K562 (cell line): ENCODE data around the gene PCID2. TPM values are rescaled to one million over a fixed set of nuclear protein-coding genes. Genes with fewer than 3 reads are reported as not detected.
A peak's percentile ranks its signal among the peaks of the same experiment; 100 is the strongest.

Experiments used
- ATAC-seq: fragments of 200-7000 bp; cut with Tn5 transposase; 3 replicates; pipeline ENCODE4 v1.9.1; 2020; ENCODE audit warnings: moderate library complexity
- BruUV-seq: library from RNA; stranded (reverse); fragments of 400-500 nt; replicated peaks from 2 replicates; lab custom pipeline; 2021; lab: Mats Ljungman, UMichigan
- CTCF ChIA-PET: fragments of 300-600 bp; formaldehyde crosslinking; extraction: SDS; loops from one replicate; lab custom pipeline; 2021; ENCODE audit warnings: low intra/inter-chr PET ratio; lab: Yijun Ruan, JAX
- POLR2A ChIA-PET: fragments of 300-600, 350-650 bp; sonication (Branson Sonifier 250); formaldehyde crosslinking; extraction: SDS; loops from one replicate; lab custom pipeline; 2021; ENCODE audit warnings: antibody characterized with exemption, inconsistent platforms; lab: Yijun Ruan, JAX
- DNase-seq, 4 experiments: peaks; one replicate each; pipeline versions ENCODE4 v3.0.0 to v3.0.0-alpha.2; 2011 to 2018; ENCODE audit warnings: low spot score in 3 of 4, mixed read lengths in 3 of 4; ENCODE audit errors: extremely low read depth in 1 of 4
- FAIRE-seq: peaks from 2 replicates; lab custom pipeline; 2011; peaks lifted over from hg19 to GRCh38; lab: Jason Lieb, UNC
- H2AFZ ChIP-seq: 2 replicates; pipeline ENCODE4 v1.6.0; 2011; ENCODE audit warnings: low read depth, low read length, control low read depth, inconsistent platforms
- H3K27ac ChIP-seq: fragments of 200-600 bp; 3 replicates; pipeline ENCODE4 v1.8.0; 2011; ENCODE audit warnings: low read depth, mild to moderate bottlenecking, control low read depth, inconsistent platforms, low read length, moderate library complexity, mixed read lengths; ENCODE audit errors: extremely low read depth
- H3K27me3 ChIP-seq, 2 experiments: fragments of 300-600 bp in 1 of 2; 2 replicates in 1 of 2; 3 replicates in 1 of 2; pipeline versions ENCODE4 v1.6.0 to v1.8.0; 2011; ENCODE audit warnings: inconsistent platforms in 2 of 2, low read length in 2 of 2, mild to moderate bottlenecking in 1 of 2, mixed read lengths in 1 of 2, moderate library complexity in 1 of 2; ENCODE audit not compliant: control insufficient read depth in 2 of 2, insufficient read depth in 2 of 2
- H3K36me3 ChIP-seq: fragments of 300-600 bp; 3 replicates; pipeline ENCODE4 v1.8.0; 2011; ENCODE audit warnings: mild to moderate bottlenecking, low read length, inconsistent platforms; ENCODE audit not compliant: control insufficient read depth, insufficient read depth
- H3K4me1 ChIP-seq, 2 experiments: fragments of 200-600 bp in 1 of 2; replicated peaks in 1 of 2; 2 replicates in 1 of 2; 3 replicates in 1 of 2; pipeline versions ENCODE4 v1.5.1 to v1.8.0; 2011; ENCODE audit warnings: inconsistent platforms in 2 of 2, low read length in 2 of 2, mild to moderate bottlenecking in 1 of 2, mixed read lengths in 1 of 2, moderate library complexity in 1 of 2; ENCODE audit not compliant: control insufficient read depth in 2 of 2, insufficient read depth in 2 of 2
- H3K4me2 ChIP-seq: 2 replicates; pipeline ENCODE4 v1.6.1; 2011; ENCODE audit warnings: low read length, control low read depth, inconsistent platforms, mixed read lengths; ENCODE audit not compliant: insufficient read depth
- H3K4me3 ChIP-seq: fragments of 200-600 bp; sonication (generic), shearing (Covaris generic); 2 replicates; pipeline ENCODE4 v1.5.1; 2016; ENCODE audit warnings: control low read depth, inconsistent platforms
- H3K79me2 ChIP-seq: fragments of 200-600 bp; 3 replicates; pipeline ENCODE4 v1.8.0; 2011; ENCODE audit warnings: low read length, inconsistent platforms; ENCODE audit not compliant: control insufficient read depth, insufficient read depth
- H3K9ac ChIP-seq, 2 experiments: 2 replicates each; pipeline versions ENCODE4 v1.6.0 to v1.6.1; 2011; ENCODE audit warnings: low read depth in 2 of 2, low read length in 2 of 2, control low read depth in 1 of 2, inconsistent platforms in 1 of 2, mild to moderate bottlenecking in 1 of 2, mixed read lengths in 1 of 2; ENCODE audit not compliant: insufficient read depth in 1 of 2
- H3K9me1 ChIP-seq: one replicate; pipeline ENCODE4 v1.6.0; 2011; ENCODE audit warnings: inconsistent platforms, mild to moderate bottlenecking, low read length, moderate library complexity; ENCODE audit not compliant: control insufficient read depth, insufficient read depth
- H3K9me3 ChIP-seq: replicated peaks from 2 replicates; pipeline ENCODE4 v1.5.1; 2011; ENCODE audit warnings: low read depth, low read length, inconsistent platforms; ENCODE audit not compliant: control insufficient read depth, insufficient read depth
- H4K20me1 ChIP-seq: replicated peaks from 2 replicates; pipeline ENCODE4 v1.6.1; 2011; ENCODE audit warnings: low read length, inconsistent platforms, mixed read lengths; ENCODE audit not compliant: control insufficient read depth, insufficient read depth
- CEBPB ChIP-seq: fragments of 450-650 bp; IDR thresholded peaks from 2 replicates; pipeline ENCODE4 v1.6.1; 2016; ENCODE audit warnings: missing genetic modification characterization, missing compliant biosample characterization
- CREB1 ChIP-seq, 2 experiments: sonication (generic) in 1 of 2; formaldehyde crosslinking in 1 of 2; IDR thresholded peaks; 2 replicates each; pipeline versions ENCODE4 v1.6.1 to v1.8.0; 2012 to 2022; ENCODE audit warnings: inconsistent platforms in 1 of 2, mild to moderate bottlenecking in 1 of 2, missing genetic modification reagents in 1 of 2, moderate library complexity in 1 of 2
- ELF4 ChIP-seq: fragments of 450-650 bp; formaldehyde crosslinking; IDR thresholded peaks from 2 replicates; pipeline ENCODE4 v1.4.0; 2022; ENCODE audit warnings: missing genetic modification characterization
- EWSR1 ChIP-seq: fragments of 450-650 bp; IDR thresholded peaks from 2 replicates; pipeline ENCODE4 v1.6.1; 2018; ENCODE audit warnings: borderline replicate concordance, mild to moderate bottlenecking, low read depth, moderate library complexity; ENCODE audit not compliant: partially characterized antibody
- HCFC1 ChIP-seq: IDR thresholded peaks from 2 replicates; pipeline ENCODE4 v1.6.1; 2012; ENCODE audit warnings: low read depth, low read length, improper control_type of control experiment
- KLF1 ChIP-seq: fragments of 450-650 bp; IDR thresholded peaks from 2 replicates; pipeline ENCODE4 v1.6.1; 2016; ENCODE audit warnings: missing genetic modification characterization, missing compliant biosample characterization
- RFX5 ChIP-seq: IDR thresholded peaks from 2 replicates; pipeline ENCODE4 v1.6.1; 2011; ENCODE audit warnings: low read depth, mild to moderate bottlenecking, improper control_type of control experiment, low read length
- TARDBP ChIP-seq: fragments of 450-650 bp; IDR thresholded peaks from 2 replicates; pipeline ENCODE4 v1.6.1; 2016
- WGBS: fragments of 100-300 bp; shearing (Covaris generic); methylation state at CpG from one replicate; pipeline ENCODE4 v1.1.6; 2016; ENCODE audit warnings: low coverage, mixed read lengths; ENCODE audit not compliant: insufficient coverage; ENCODE audit errors: missing lambda C conversion rate; 5-methylcytosine and 5-hydroxymethylcytosine counted together
- in situ Hi-C: fragments of 300-500 bp; cut with MboI; formaldehyde crosslinking; loops from 4 replicates; pipeline ENCODE4 v1.15.0; 2018; ENCODE audit warnings: inconsistent platforms, mixed read lengths
- intact Hi-C: fragments of 100-400 bp; cut with micrococcal nuclease; formaldehyde crosslinking; loops from 2 replicates; pipeline ENCODE4 v1.14.2; 2022
- polyA plus RNA-seq, 8 experiments: library from polyadenylated mRNA; depleted of rRNA in 4 of 8; stranded (reverse) in 5 of 8; unstranded in 3 of 8; fragments of >200 nt; fragmentation: Nextera tagmentation in 2 of 8; fragmentation: Illumina TruSeq in 1 of 8; extraction: Ambion mirVana in 2 of 8; extraction: Trizol in 1 of 8; gene quantifications; 2 replicates each; pipeline versions ENCODE4 v1.2.1 to v1.2.3, GENCODE V29; 2011 to 2014; ENCODE audit warnings: inconsistent platforms in 1 of 8, missing spikeins in 1 of 8
- total RNA-seq, 7 experiments: library from RNA; depleted of rRNA in 6 of 7; stranded (reverse); fragments of >200 nt in 6 of 7; fragmentation: Illumina TruSeq in 2 of 7; extraction: Trizol in 2 of 7; gene quantifications; 2 replicates each; pipeline versions ENCODE4 v1.2.1 to v1.2.3, GENCODE V29; 2011 to 2021; ENCODE audit warnings: low replicate concordance in 1 of 7
- TF ChIP-seq, protein P1 (sequence below): fragments of 450-650 bp; IDR thresholded peaks from 2 replicates; pipeline ENCODE4 v1.7.0; 2016; ENCODE audit warnings: borderline replicate concordance

The PCID2 gene
- total and polyA plus RNA-seq, 9 of the 15 experiments (the other 6 are each of a cell fraction or from before 2014, with no cell fraction given) = 39.6 to 117 (median 59.6) TPM

DNA sequence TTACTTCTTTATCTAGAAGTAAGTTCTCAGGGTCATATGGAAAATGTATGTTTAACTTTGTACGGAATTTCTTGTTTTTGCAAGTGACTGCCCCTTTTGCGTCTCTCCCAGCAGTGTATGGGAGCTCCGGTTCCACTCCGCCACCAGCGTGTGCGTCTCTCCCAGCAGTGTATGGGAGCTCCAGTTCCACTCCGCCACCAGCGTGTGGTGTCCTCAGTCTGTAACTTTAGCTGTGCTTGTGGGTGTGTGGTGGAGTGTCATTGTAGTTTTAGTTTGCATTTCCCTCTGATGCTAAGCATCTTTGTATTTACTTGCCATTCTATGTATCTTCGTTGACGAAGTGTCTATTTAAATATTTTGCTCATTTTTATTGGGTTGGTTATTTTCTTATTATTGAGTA, 3.3 kb upstream of the PCID2 start (continued):
- no peak for TF ChIP-seq ELF4 (CRISPR knock-in tag)
- peak; percentile 10; the same call in 1 of the 2 replicates for TF ChIP-seq HCFC1
- no peak for TF ChIP-seq EWSR1
- TF ChIP-seq RFX5 = no peak
- no peak for TF ChIP-seq CREB1 (IDR thresholded peaks at IDR 0.05)
- TF ChIP-seq CREB1 (CRISPR knock-in tag; IDR thresholded peaks at IDR 0.05) = no peak
- TF ChIP-seq, protein P1, sequence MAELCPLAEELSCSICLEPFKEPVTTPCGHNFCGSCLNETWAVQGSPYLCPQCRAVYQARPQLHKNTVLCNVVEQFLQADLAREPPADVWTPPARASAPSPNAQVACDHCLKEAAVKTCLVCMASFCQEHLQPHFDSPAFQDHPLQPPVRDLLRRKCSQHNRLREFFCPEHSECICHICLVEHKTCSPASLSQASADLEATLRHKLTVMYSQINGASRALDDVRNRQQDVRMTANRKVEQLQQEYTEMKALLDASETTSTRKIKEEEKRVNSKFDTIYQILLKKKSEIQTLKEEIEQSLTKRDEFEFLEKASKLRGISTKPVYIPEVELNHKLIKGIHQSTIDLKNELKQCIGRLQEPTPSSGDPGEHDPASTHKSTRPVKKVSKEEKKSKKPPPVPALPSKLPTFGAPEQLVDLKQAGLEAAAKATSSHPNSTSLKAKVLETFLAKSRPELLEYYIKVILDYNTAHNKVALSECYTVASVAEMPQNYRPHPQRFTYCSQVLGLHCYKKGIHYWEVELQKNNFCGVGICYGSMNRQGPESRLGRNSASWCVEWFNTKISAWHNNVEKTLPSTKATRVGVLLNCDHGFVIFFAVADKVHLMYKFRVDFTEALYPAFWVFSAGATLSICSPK = no peak
- TF ChIP-seq KLF1 = no peak

DNA sequence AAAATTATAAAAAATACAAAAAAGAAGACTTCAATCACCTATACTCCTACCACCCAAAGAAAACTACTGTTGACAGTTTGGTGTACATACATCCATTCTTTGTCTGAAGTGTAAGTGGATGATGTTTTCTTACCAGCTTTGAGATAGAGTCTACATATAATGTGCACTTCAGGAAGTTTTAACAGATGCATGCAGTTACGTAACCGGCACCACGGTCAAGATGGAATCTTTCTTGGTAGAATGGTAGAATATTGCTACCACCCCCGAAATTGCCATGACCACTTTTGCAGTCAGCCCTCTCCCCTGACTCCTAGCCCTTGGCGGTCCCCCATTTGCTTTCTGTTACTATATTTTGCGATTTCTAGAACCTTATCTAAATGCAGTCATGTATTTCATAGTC, 2.4 kb upstream of the PCID2 start:
- peaks cover 59% of the 10 kb centered on the region for H3K36me3 ChIP-seq
- H3K9me1 ChIP-seq = peaks cover 3% of the 10 kb centered on the region
- H3K4me2 ChIP-seq = peak overlapping the region; percentile 74
- POLR2A ChIA-PET = no interaction called here
- peaks cover 32 to 39% of the 10 kb centered on the region in 2 experiments; a peak in 4 of 5 replicates for H3K4me1 ChIP-seq
- CTCF ChIA-PET = no interaction called here
- no peak overlapping the region for H2AFZ ChIP-seq
- H3K9ac ChIP-seq = peak overlapping the region; percentile 56 to 82; a peak in 3 of 4 replicates
- 0 out of 2 replicates have a peak, but pooled peaks cover under 1% of the 10 kb centered on the region for H4K20me1 ChIP-seq
- in situ Hi-C loops (no loop called here), intact Hi-C loops (no loop called here)
- no peak for DNase-seq
- peak overlapping the region; percentile 92; the same call in 2 of the 3 replicates for H3K27ac ChIP-seq
- ATAC-seq = no peak
- H3K27me3 ChIP-seq = no peaks in the 10 kb centered on the region
- H3K4me3 ChIP-seq = peak overlapping the region; percentile 95; the same call in 1 of the 2 replicates
- WGBS = 4% methylated on average over 5 of the region's 6 CpGs
- FAIRE-seq = peak; percentile 77
- no peaks in the 10 kb centered on the region for H3K9me3 ChIP-seq
- peaks cover 97% of the 10 kb centered on the region for H3K79me2 ChIP-seq
- BruUV-seq = TSS peak; percentile 58
- TF ChIP-seq TARDBP (no peak), CEBPB (tag) (peak; percentile 59)
